ENCODE results near the gene RAB21.

DNA sequence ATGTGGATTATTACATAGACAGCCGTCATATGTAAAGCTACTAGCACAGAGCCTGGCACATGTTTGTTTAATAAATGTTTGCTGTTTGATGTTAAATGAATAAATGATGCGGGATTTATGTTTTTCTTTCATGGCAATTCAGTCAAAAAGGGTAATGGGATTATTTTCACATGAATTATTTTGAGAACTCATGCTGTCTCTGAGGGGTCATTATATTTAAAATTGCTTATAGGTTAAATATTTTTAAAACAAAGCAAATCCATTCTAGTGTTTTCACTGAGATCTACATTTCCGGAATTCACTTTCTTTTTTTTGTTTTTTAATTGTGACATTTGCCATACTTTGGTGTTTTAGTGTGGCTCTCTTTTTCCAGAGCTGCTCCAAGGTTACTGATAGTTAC is 5.3 kb downstream of the RAB21 start:
- no peak for TF ChIP-seq POLR2A (IDR thresholded peaks at IDR 0.05; ENCODE audit: low read length)
- TF ChIP-seq GATA1 (IDR thresholded peaks at IDR 0.05; ENCODE audit: low read depth, low read length): no peak

Measured in erythroblast (primary cell).